ENCODE measurements around the gene STIL.
"Not testable (repeated sequence)": the region's sequence is repeated elsewhere in the genome, so short reads cannot be mapped to it uniquely, and the experiment has no call there.

The STIL gene

DNA sequence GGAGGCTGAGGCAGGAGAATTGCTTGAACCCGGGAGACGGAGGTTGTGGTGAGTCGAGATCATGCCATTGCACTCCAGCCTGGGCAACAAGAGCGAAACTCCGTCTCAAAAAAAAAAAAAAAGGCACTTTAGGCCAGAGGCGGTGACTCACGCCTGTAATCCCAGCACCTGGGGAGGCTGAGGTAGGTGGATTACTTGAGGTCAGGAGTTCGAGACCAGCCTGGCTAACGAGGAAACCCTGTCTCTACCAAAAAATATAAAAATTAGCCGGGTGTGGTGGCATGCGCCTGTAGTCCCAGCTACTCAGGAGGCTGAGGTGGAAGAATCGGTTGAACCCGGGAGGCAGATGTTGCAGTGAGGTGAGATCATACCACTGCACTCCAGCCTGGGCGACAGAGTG lies 6.0 kb upstream of the STIL start:
- not testable (repeated sequence) for DNase-seq (ENCODE audit: low read depth)

DNA sequence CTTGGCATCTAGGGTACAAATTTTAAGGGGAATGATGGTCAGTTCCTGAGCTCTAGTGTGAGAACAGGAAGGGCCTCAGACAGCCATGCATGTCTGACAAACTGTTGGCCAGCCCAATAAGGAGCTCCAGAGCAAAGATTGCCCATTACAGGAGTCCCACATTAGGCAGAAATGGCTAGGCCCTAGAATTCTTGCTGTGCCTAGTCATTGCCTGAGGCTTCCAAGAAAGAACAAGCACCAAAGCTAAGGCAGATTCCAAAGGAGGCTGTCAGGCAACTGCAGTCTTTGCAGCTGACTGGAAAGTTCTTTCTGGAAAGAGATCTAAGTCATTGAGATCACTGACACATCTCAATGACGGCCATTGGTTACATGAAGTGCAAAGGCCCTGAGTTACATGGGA lies 3.9 kb upstream of the STIL start:
- DNase-seq (ENCODE audit: low read depth) = no peak

DNA sequence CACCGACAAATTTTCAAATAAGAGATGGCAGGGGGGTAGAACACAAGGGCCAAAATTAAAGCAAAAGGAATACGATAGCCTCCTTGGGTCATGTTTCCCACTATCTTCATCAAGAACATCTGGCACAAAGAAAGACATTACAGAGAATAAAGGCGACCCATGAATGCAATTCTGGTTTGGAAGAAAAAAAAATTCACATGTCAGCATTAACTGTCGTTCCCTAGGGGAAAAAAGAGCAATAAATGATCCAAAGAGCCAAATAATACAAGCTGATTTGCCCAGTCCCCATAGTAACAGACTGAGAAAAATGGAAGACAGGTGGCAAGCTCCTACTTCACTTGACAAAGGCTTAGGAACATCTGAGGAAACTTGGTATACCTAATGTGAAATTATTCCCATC lies 4.5 kb downstream of the STIL start:
- no peak for DNase-seq (ENCODE audit: low read depth)

DNA sequence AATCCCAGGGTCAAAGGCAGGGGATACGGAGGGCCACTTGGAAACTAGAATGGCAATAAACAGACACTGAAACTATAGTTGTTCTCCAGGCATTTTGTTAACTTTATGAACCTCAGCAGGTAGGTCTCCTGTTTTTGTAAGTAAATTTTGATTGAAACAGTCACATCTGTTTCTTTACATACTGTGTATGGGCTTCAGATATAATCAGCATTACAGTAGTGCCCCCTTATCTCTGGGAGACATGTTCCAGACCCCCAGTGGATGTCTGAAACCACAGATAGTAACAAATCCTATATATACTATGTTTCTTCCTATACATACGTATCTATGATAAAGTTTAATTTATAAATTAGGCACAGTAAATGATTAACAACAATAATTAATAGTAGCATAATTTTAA lies 11.5 kb downstream of the STIL start:
- no peak for DNase-seq (ENCODE audit: low read depth)

DNA sequence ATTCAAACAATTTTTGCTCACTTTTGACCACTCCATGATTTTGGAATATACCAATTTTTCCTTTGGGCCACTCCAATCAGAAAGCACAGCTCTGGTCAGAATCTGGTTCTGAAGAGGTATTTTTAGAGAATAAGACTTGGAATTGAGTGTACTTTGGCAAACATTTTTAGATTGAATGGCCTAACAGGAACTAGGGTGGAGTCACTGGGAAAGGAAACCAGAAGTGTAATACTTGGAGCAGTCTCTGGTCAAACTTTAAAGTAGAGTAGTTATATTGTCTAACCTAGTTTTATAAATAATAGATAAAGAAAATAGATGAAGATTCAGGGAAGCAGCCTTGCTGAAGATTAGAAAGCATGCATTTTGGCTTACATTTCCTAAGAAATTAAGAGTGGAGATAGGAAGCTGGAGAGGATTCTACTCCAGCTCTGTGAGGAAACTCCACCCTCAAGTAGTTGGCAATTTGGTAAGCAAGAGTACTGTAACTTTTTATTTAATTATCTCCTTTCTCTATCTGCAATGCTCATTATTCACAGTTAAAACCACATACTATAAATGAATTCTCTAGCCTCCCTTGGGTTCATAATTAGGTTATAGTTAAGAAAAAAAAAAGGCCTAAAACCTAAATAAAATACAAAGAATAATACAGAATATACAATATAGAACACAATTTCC lies 15.8 kb downstream of the STIL start:
- DNase-seq (ENCODE audit: low read depth) = no peak

DNA sequence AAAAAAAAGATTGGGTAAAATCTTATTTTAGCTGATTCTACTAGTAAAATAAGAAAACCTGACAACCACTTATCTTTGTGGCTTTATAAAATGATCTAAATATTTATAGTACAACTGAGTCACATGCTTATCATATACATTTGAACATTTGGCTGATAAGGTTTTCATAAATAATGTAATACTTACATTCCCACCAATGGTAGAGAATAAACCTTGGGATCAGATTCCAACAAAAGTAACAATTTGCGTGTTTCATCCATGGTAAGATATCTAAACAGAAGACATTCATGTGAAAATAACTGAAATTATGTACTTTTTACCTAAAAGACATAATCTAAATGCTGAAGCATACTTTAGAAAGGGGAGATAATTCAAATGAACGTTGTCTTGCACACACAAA lies 18.4 kb downstream of the STIL start:
- DNase-seq (ENCODE audit: low read depth) = no peak

DNA sequence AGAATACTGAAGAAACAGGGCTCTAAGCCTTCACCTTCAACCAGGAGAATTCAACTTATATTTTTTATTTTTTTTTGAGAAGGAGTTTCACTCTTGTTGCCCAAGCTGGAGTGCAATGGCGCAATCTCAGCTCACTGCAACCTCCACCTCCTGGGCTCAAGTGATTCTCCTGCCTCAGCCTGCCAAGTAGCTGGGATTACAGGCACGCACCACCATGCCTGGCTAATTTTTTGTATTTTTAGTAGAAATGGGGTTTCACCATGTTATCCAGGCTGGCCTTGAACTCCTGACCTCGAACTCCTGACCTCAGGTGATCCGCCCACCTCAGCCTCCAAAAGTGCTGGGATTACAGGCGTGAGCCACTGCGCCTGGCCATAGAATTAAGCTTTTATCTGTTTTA lies 19.1 kb downstream of the STIL start:
- not testable (repeated sequence) for DNase-seq (ENCODE audit: low read depth)

DNA sequence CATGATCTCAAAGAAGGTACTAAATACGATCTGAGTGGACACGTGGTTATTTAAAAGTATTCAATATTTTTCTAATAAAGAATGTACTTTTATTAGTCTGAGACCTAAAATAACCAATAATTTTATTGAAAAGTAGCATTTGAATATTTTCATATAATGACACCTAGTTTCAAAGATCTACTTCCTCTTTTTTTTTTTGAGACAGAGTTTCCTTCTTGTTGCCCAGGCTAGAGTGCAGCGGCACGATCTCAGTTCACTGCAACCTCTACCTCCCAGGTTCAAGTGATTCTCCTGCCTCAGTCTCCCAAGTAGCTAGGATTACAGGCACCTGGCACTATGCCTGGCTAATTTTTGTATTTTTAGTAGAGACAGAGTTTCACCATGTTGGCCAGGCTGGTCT lies 25.8 kb downstream of the STIL start:
- DNase-seq (ENCODE audit: low read depth) = not testable (repeated sequence)

DNA sequence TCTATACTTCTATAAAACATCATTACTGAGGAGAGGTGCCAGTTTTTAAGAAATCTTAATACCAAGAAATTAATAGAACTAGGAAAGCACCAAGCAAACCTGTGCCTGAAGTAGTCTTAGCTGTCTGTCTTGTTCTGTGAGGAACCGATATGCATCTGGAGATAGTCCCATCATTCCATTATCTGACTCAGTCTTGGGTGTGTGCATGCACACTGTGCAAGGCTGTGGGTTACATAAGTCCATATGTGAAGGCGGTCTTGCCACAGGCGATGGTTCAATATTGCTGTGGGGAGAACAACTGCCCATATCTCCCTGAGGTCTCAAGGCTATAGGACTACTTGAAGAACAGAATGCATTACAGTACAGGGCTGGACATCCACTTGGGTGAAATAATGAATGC lies 33.8 kb downstream of the STIL start:
- no peak for DNase-seq (ENCODE audit: low read depth)

DNA sequence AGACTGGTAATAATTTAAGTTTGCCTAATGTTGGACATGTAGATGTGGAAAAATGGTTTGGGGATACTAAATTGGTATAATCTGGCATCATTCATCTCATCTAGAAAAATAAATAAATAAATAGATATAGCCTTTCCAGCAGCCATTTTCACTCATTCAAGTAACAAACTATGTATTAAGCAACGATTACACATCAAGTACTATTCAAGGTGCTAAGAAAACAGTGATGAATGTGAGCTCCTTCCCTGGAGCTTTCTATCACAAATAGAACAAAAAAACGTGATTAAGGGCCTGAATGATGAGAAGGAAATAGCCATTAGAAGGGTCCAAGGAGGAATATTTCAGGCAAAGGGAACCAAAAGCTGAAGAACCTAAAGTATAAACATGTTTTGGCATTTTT lies 37.1 kb downstream of the STIL start:
- no peak for DNase-seq (ENCODE audit: low read depth)

DNA sequence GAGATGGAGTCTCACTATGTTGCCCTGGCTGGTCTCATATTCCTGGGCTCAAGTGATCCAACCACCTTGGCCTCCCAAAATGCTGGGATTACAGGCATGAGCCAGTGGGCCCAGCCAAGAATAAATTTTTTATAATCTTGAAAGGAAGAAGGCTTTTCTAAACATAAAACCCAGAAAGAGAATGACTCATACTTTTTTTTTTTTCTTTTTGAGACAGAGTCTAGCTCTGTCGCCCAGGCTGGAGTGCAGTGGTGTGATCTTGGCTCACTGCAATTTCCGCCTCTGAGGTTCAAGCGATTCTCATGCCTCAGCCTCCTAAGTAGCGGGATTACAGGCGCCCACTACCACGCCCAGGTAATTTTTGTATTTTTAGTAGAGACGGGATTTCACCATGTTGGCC lies 38.1 kb downstream of the STIL start:
- not testable (repeated sequence) for DNase-seq (ENCODE audit: low read depth)

DNA sequence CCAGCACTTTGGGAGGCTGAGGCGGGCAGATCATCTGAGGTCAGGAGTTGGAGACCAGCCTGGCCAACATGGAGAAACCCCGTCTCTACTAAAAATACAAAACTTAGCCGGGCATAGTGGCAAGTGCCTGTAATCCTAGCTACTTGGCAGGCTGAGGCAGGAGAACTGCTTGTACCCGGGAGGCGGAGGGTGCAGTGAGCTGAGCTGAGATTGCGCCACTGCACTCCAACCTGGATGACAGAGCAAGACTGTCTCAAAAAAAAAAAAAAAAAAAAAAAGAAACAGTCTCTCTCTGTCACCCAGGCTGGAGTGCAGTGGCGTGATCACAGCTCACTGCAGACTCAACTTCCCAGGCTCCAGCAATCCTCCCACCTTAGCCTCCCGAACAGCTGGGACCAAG lies 48.4 kb downstream of the STIL start:
- not testable (repeated sequence) for DNase-seq (ENCODE audit: low read depth)

DNA sequence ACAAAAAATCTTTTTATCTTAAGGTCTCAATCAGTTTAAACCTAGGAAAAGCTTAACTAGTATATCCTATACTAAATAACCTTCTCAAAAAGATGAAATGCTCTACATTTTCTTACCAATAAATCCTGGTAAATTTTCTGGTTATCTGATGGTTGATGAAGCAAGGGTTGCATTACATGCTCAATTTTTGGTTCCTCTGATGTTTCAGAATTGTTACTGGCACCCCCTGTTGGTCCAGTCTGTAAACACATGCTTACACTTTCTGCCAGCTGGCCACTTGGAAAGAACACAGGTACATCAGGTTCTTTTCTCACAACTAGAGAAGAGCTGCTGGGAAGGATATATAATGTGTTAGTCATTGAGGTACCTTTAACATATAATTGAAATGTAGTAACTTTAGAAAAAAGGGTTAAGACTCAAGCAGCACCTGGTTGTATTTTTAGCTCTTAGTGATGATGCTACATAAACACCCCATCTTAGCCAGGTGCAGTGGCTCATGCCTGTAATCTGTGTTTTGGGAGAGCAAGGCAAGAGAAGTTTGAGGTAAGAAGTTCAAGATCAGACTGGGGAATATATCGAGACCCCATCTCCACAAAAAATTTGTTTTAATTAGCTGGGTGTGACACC lies 51.0 kb downstream of the STIL start:
- no peak for DNase-seq (ENCODE audit: low read depth)

DNA sequence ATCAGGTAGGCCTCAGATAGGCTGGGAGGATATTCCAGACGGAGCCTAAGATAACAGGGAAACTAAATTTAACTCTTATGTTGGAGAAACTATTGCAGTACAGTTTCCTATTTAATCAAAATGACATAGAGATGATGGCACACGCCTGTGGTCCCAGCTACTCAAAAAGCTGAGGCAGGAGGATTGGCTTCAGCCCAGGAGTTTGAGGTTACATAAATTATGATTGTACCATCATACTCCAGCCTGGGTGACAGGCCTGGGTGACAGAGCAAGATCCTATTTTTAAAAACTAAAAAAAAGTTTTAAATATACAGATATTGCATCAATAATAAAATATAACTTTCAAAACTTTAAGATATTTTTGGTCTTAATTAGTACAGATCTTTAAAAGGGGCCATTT lies 56.7 kb downstream of the STIL start:
- no peak for DNase-seq (ENCODE audit: low read depth)

DNA sequence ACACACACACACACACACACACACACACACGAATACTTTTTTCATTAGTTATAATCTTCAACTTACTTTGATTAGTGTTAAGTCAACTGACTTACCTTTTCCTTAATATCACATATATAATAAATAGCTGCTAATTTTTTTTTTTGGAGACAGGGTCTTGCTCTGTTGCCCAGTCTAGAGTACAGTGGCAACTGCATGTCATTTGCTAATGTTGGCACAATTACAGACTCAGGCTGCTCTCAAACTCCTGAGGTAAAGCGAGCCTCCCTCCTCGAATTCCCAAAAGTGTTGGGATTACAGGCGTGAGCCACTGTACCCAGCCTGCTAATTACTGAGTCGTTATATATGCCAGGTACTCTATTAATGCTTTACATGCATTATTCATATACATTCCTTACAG lies 61.2 kb downstream of the STIL start:
- DNase-seq (ENCODE audit: low read depth) = no peak

DNA sequence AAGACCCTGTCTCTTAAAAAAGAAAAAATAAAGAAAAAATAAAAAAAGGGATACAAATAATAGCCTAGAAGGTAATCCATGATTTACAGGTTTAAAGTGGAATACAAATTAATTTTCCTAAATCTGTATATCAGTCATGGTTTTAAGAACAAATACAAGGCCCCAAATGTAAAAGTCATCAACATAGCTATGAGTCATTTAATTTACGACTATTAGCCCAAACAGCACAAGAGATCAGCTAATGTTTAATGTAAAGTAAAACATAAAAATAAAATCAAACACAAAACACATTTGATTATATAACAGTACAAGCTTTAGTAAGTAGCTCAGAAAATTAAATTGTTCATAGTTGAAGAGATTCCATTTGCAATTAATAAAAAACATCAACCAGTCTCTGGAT lies 61.6 kb downstream of the STIL start:
- DNase-seq (ENCODE audit: low read depth) = no peak

DNA sequence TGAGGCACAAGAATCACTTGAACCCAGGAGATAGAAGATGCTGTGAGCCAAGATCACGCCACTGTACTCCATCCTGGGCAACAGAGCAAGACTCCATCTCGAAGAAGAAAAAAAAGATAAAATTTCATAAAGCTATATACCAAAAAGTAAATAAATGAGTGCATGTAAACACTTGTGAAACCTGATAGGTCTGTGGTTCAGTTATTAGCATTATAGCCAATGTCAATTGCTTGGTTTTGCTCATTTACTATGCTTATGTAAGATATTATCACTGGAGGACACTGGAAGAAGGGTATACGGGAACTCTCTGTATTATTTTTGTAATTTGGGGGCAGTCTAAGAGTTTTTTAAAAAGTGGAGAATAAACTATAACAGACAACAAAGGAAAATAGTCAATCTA lies 64.2 kb downstream of the STIL start:
- DNase-seq (ENCODE audit: low read depth) = no peak

DNA sequence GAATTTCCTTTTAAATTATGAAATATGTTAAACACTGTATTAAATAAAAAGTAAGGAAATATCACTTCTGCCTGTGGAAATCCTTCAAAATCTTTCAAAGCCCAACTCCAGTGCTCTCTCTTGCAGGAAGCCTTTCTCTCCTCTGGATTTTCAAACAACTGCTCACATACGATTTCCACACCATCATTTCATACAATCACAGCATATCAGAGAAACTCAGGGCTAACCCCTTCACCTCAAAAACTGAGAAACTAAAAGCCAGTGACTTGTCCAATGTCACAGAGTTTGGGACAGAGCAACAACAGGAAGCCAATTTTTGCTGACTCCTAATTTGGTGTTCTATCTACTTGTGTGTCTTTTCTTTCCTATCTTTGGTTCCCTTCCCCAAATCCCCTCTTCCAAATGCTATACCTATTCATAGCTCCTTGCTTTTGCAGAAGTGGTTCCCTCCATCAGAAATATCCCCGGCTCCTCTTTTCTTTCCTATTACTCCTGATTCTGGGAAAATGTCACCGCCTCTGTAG lies 69.5 kb downstream of the STIL start:
- DNase-seq (ENCODE audit: low read depth) = no peak

DNA sequence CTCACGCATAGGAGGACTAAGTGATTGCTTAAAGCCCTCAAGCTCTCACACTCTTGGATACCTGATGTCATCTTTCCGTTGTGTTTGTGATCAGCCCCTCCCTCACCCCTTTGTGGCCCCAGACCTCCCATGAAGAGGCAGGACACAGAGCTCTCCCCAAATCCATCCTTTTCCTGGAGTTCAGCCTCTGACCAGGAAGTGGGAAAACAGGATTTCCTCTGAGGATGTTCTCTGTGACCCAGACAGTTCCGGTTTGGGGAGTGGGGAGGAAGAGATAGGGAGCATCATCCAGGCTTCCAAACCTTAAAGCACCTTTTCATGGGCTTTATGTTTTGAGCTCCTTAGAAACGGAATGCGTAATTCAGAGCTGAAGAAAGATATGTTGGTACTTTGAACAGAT lies 70.0 kb downstream of the STIL start:
- DNase-seq (ENCODE audit: low read depth) = no peak

DNA sequence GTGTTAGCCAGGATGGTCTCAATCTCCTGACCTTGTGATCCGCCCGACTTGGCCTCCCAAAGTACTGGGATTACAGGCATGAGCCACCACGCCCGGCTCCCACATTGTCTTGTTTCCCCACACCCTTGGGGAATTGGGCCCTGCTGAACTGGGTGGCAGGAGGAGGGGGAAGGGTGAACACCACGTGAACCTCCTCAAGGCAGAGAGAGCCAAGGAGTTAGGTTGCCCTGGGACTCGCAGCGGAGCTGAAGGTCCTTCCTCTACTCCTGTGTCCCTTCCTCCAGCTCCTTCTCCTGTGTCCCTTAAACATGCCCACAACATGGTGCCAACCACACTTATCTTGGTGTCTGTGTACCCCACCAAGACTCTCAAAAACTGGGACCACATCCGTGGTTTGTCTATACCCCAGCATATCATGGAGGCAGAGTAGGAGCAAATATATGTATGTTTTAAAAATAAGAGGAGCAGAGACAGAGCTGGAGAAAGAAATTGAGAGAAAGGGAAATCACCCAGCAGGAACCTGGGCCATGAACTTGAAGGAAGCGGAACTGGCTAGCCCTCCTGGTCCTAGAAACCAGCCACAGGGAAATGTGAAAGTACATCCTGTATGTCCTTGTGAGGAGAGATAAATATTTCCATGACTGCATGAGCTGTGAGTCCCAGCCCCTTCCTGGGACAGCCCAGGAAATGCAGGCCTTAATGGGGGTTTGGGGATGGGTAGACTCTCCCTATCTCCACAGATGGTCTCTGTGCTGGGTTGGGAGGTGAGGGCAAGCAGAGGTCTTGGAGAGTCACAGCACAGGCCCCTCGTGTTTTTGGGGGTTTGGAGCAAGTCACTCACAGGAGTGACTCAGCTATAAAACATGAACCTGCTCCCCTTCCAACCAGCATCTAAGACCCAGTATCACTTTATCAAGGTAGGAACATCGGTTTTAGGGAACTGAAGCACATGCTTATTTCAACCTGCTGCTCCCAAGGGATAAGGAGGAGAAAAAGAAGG lies 72.5 kb downstream of the STIL start:
- no peak for DNase-seq (ENCODE audit: low read depth)

DNA sequence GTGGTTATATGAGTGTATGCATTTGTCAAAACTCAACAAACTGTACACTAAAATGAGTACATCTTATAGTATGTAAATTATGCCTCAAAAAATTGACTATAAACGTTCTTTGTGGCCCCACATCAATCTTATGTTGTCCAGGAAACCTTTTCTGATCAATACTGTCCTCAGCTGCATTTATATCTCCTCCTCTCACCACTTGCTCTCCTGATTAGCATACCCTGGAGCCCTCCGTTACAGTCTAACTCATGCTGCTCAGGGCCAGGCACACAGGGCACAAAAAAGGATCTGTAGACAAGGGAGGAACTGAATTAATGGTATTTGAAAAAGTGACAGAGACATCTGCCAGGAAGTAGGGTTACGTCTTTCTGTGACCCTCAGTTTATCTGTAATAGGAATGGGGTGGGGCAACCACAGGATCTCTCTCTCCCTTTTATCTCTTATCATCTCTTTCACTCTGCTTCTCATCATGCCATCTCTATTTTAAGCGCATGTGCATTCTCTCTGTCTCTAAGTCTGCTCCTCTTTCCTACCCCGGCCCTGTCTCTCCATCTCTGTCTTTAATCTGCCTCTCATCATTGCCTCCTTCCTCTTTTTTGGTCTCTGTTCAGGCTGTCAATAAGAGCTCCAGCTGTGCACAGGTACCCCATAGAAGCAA lies 74.9 kb downstream of the STIL start:
- DNase-seq (ENCODE audit: low read depth) = no peak

DNA sequence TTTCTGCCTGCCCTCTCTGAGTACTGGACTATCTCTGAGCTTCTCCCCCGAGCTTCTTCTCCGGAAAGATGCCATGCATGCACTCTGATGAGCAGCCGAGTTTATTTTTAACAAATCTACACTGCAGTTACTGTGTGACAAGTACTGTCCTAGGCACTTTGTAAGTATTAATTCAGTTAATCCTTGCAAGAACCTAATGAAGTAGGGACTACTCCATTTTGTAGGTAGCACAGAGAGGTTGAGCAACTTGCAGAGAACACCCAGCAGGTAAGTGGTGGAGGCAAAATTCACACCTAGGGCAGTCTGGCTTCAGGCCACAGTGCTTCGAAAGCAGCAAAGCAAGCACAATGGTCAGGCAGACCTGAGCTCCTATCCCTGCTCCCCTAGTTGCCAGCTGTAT lies 78.1 kb downstream of the STIL start:
- no peak for DNase-seq (ENCODE audit: low read depth)

Measured in stimulated activated CD8-positive, alpha-beta memory T cell treated with anti-CD3 and anti-CD28 coated beads, Interleukin-12 subunit alpha, Interleukin-12 subunit beta, amount 100 ng/mL, for 4 hours (primary cell).